NOMO-1 treated with DMSO at 0.1 percent for 48 hours (cell line): ENCODE measurements around the gene COL15A1.

ENCODE experiments used
- DNase-seq: peaks from one replicate; lab custom pipeline; 2025; ENCODE audit not compliant: unreplicated experiment; lab: John Stamatoyannopoulos, UW

Gene COL15A1

GRCh38 chr9:99052815-99053715, 109.4 kb downstream of the COL15A1 start:
- DNase-seq, result peak; percentile 28

DNA sequence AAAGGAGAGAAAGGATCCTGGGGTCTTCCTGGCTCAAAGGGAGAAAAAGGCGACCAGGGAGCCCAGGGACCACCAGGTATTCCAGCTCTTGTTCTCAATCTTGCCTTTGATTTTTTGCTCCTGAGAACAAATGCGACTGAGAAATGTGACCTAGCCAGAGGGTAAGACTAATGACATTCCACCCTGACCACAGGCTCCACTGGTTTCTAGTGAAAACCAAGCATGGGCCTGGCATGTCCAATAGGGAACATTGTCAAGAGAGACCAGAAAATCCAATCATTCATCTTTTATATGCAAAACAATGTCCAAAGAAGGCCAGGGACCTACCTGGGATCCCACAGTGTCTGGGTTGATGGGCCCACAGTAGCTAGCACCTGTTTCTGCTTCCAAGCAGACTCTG, 110.9 kb downstream of the COL15A1 start:
- no peak for DNase-seq

- no peak for DNase-seq
These were observed 111.7 kb downstream of the COL15A1 start for GRCh38 chr9:99055384-99055783.

DNA sequence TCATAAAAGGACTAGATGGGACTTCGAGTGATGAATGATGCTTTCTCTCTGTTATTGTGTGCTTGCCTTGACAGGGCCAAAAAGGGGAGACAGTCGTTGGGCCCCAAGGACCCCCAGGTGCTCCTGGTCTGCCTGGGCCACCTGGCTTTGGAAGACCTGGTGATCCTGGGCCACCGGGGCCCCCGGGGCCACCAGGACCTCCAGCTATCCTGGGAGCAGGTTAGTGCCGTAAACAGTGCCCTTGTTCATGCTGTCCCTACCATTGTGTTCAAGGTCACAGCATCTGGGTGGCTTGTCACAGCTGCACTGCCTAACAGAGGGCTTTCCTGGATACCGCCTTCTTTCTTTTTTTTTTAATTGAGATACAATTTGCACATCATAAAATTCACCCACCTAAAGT, 112.5 kb downstream of the COL15A1 start:
- DNase-seq, result no peak

DNA sequence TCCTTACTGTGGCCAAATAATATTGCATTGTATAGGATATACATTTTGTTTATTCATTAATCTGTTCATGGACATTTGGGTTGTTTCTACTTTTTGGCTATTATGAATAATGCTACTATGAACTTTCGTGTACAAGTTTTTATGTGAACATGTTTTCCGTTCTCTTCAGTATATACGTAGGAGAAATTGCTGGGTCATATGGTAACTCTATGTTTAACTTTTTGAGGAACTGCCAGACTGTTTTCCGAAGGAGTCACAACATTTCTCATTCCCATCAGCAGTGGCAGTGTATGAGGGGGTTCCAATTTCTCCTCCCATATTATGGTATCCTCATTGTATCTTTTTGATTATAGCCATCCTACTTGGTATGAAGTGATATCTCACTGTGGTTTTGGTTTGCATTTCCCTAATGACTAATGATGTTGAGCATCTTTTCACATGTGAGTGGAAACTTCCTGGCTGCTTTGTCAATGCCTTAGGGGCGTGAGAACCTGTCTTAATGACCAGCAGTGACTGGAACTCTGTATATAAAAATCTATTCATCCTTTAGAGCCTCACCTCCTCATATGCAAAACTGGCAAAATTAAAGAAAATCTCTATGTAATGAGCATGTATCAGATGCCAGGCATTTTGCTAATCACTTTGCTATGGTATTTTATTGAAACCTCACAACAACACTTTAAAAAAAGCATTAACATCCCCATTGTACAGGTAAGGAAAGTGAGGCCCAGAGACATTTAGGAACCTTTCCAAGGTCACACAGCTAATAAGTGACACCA, 113.4 kb downstream of the COL15A1 start:
- DNase-seq, result peak; percentile 33

- peak; percentile 84 for DNase-seq
These were observed 114.2 kb downstream of the COL15A1 start for GRCh38 chr9:99057665-99058625.

DNA sequence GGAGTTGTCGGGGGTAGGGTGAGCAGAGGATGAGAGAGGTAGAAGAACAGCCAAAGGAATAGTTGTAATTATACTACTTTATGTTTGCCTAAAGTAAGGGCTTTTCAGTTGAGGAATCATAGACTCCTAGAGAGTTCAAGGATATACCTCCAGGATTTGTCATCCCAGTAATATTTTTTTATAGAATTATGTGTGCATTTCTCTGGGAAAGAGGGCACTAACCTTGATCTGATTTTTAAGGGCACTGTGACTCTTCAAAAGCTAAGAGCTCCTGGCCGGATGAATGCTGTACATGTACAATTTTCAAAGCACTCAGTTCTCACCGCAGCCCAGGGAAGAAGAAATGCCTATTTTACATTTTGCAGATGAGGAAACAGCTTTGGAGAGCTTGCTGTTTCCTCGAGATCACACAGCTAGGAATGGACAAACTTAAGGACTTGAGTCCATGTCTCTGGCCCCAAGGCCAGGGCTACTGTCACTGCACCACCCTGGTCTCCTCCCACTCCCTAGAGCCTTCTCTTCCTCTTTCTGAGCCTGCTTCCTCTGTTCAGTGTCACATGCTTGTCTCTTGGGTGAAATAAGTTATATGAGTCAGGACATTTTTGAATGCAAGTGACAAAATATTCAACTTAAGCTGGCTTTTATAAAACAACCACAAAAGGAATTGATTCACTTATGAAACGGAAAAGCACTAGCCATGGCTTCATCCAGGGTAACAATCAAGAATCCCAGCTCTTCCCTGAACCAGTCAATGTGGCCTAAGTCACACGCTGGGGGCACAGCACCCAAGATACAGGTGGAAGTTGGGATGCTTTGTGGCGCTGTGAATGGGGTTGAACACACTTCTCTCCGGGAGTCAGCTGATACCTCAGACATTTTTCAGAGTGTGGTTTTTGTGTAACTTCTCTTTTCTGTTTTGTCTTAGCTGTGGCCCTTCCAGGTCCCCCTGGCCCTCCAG, 115.5 kb downstream of the COL15A1 start:
- peak; percentile 94 for DNase-seq

- DNase-seq, result no peak
These were observed 116.9 kb downstream of the COL15A1 start for GRCh38 chr9:99060621-99061020.

GRCh38 chr9:99062549-99062948, 118.8 kb downstream of the COL15A1 start:
- no peak for DNase-seq

GRCh38 chr9:99063522-99063921, 119.8 kb downstream of the COL15A1 start:
- no peak for DNase-seq

- DNase-seq, result no peak
These were observed 122.9 kb downstream of the COL15A1 start for GRCh38 chr9:99066571-99066970.

GRCh38 chr9:99069075-99069474, 125.4 kb downstream of the COL15A1 start:
- no peak for DNase-seq

DNA sequence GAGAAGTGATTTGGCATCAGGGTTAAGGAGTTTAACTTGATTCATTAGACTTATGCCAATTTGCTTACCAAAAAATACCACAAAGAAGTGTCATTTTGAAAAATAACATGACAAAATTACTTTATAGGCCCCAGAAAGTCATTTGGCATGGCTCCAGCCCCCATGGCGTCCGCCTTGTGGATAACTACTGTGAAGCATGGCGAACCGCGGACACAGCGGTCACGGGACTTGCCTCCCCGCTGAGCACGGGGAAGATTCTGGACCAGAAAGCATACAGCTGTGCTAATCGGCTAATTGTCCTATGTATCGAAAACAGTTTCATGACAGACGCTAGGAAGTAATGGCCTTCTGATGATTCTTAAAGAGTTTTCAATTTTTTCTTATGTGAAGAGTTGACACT, 125.8 kb downstream of the COL15A1 start:
- no peak for DNase-seq

GRCh38 chr9:99070681-99071080, 127.0 kb downstream of the COL15A1 start:
- no peak for DNase-seq

- no peak for DNase-seq
These were observed 127.8 kb downstream of the COL15A1 start for GRCh38 chr9:99071313-99072039.

DNA sequence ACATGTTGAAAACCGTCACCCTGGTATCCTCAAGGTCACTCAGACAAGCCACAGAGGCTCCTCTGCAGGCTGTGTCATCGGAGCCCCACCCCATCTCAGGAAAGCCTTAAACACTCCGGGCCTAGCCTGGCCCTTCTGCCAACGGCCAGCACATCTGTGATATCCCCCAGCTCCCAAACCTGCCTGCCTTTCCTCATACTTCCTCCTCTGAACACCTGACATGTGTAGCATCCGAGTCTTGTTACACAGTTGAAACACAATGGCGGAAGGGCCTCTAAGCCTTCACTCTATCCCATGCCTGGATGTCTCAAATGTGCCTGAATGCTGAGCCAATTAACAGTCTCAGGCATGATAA, 128.3 kb downstream of the COL15A1 start:
- no peak for DNase-seq

GRCh38 chr9:99073347-99073746, 129.6 kb downstream of the COL15A1 start:
- DNase-seq, result no peak

DNA sequence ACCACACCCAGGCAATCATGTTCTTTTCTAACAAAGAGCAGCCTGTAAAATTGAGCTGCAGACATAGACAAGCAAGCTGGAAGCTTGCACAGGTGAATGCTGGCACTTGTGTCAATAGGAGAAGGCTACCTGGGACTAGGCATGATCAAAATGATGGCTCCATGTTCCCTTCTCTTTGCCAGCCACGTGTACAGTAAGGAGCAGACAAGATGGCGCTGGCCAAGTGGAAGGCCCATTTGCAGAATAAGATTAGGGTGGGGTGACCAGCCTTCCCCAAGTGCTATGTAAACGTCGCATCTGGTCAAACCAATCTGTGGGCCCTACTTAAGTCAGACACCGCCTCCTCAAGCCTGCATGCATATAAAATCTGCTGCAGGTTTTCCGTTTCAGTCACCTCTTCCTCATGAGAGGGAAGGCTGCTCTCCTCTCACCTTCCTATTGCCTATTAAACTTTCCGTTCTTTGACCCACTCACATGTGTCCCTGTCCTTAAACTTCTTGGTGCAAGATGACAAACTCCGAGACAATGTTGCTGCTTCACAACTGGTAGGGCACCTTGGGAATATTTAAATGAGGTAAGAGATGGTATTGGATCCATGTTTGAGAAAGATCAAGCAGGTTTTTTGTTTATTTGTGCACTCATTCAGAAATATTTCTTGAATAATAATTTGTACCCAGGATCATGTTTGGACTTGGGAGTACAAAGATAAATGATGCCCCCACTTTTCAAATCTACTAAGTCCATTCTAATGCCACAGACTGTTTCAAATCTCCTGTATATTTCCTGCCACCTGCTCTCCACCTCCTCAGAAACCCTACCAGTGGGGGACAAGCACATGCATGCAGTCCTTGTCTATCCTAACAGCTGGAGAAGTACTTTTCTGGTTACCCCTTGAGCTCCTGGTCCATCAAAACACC, 130.5 kb downstream of the COL15A1 start:
- DNase-seq, result no peak
